ENCODE results near the gene SH3YL1. TPM values are rescaled to one million over a fixed set of nuclear protein-coding genes. Genes with fewer than 3 reads are reported as not detected.

The SH3YL1 gene
- total RNA-seq, 2 experiments from 2014 or later, result 21.6 to 23.5 TPM

DNA sequence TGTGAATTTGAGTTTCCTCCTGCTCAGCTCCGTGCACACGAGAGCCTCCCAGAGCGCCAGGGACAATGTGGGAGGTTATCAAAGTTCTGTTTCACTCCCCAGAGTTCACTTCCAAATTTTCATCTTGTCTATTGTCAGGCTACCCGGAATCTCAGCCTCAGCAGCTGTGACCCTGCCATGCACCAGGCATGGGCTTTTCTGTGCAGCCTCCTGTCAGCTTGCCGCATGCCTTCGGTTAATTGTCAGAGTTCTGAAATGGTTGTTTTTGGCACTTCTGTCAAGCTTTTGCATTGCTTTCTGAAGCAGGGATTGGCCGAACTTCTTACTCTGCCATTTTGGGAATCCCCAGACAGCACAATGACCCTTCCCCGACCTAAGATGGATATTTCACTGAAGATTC, 60.4 kb downstream of the SH3YL1 start:
- Mint-ChIP-seq H3K36me3 (no peaks in the 10 kb centered on the region), H3K9me3 (peaks cover 4% of the 10 kb centered on the region), H3K4me3 (no peak overlapping the region), H3K4me1 (ENCODE audit: low read depth) (peaks cover 6% of the 10 kb centered on the region), H3K27ac (no peak overlapping the region), H3K27me3 (no peaks in the 10 kb centered on the region)
- POLR2A ChIA-PET, result no interaction called here
- CTCF ChIA-PET, result interaction anchor here (0.7 kb wide), 1 partner anchor 84 kb away, joined by 3 read pairs; no protein-coding TSS in a partner anchor
- intact Hi-C loops (cut with micrococcal nuclease), result no loop called here
- DNase-seq, result no peak

DNA sequence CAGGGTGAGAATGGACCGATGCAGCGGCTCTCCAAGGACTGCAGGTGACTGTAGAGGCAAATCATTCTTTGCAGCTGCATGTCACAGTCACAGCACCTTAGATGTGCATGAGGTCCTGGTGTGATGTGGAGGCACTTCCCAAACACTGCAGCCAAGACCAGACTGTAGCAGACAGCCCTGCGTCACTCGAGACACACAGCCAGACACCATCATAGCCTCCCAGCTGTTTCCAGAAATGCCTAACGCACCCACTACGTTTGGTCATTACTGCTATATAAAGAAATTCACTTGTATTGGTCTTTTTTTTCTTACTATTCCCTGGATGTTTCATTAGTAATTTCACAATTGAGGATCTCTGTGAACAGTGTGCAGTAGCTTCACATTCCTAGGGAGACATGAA, 60.9 kb downstream of the SH3YL1 start:
- Mint-ChIP-seq H3K27ac (no peak overlapping the region), H3K9me3 (peaks cover 4% of the 10 kb centered on the region), H3K4me1 (ENCODE audit: low read depth) (peaks cover 6% of the 10 kb centered on the region), H3K27me3 (no peaks in the 10 kb centered on the region), H3K36me3 (no peaks in the 10 kb centered on the region), H3K4me3 (no peak overlapping the region)
- no peak for DNase-seq
- ChIA-PET CTCF (interaction anchor here (0.7 kb wide), 1 partner anchor 83 kb away, joined by 3 read pairs; no protein-coding TSS in a partner anchor), POLR2A (no interaction called here)
- intact Hi-C loops (cut with micrococcal nuclease), result no loop called here

DNA sequence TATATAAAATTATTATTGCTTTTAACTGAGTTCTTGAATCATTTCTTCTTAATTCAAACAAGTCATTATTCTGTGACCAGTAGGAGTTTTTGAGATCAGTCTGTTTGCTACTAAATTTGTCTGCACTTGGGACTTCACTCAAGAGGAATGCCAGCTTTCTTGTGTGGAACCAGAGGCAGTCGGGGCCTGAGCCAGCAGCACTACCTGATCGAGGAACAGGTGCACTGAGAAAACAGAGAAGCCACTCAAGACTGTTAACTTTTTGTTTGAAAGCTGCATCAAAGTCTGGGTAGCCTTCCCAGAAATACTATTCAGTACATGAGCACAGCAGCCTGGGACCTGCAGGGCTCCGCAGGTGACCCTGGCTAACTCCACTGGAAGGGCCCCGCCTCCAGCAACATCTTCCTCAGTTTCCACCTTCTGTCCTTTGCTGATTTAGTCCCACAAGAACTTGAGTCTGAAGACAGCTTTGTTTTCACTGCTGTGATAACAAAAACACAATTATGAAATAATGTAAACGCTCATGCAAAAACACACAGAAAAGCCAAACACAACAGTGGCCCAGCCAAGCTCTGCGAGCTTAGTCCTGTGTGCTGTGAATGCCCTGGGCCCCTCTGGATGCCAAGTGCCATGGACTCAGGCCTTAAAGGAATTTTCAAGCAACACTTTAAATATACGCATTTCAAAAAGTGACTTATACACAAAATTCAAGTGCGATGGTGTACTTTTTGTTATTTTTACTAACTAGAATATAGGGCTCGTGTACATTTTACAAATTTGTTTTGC, 62.0 kb downstream of the SH3YL1 start:
- DNase-seq, result no peak
- intact Hi-C loops (cut with micrococcal nuclease), result no loop called here
- peaks cover 6% of the 10 kb centered on the region for H3K4me1 Mint-ChIP-seq (ENCODE audit: low read depth)
- peaks cover 4% of the 10 kb centered on the region for H3K9me3 Mint-ChIP-seq
- H3K36me3 Mint-ChIP-seq, result no peaks in the 10 kb centered on the region
- ChIA-PET POLR2A (no interaction called here), CTCF (no interaction called here)
- no peak overlapping the region for H3K27ac Mint-ChIP-seq
- no peak overlapping the region for H3K4me3 Mint-ChIP-seq
- H3K27me3 Mint-ChIP-seq, result no peaks in the 10 kb centered on the region

DNA sequence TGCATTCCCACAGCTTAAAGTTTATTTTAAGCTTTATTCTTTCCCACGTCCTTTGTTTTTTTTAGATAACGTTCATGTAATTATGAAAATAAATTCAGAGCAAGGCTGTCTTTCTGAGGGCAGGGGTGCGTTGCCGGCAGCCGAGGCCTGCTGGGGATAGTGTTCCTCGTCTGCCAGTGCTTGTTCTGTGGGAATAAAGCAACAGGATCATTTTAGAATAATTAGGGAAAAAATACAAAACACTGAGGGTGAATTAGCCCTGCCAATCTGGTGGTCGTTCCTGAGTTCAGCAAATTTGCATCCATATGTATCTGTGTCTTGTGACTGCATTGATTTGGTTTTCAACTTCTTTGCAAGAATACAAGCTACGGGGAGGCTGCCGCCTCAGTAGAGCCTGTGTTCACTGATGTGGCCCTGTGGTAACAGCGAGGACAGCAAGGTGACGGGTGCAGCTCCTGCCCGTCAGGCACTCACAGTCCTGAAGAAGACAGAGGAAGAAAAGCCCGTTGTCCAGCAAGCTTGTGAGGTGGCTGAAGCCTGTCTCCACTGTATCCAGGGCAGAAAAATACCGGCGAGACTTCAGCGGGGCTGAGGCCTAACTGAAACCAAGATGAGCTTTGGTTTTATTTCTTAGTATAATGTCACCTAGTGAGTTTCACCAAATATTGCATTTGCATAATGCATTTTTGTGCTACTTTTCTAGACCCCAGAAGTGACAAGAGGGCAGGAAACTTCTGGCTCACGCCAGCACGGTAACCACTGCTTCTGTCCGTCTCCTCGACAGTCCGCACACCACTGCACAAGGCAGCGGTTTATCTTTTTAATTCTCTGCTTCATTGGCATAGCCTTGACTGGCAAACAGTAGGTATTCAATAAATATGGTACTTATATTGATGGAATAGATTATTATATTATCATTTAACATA, 64.5 kb downstream of the SH3YL1 start:
- CTCF ChIA-PET, result no interaction called here
- no peaks in the 10 kb centered on the region for H3K36me3 Mint-ChIP-seq
- H3K9me3 Mint-ChIP-seq, result no peaks in the 10 kb centered on the region
- no peak overlapping the region for H3K27ac Mint-ChIP-seq
- no peak overlapping the region for H3K4me3 Mint-ChIP-seq
- intact Hi-C loops (cut with micrococcal nuclease), result no loop called here
- POLR2A ChIA-PET, result no interaction called here
- H3K4me1 Mint-ChIP-seq (ENCODE audit: low read depth), result peaks cover 6% of the 10 kb centered on the region
- DNase-seq, result no peak
- no peaks in the 10 kb centered on the region for H3K27me3 Mint-ChIP-seq

DNA sequence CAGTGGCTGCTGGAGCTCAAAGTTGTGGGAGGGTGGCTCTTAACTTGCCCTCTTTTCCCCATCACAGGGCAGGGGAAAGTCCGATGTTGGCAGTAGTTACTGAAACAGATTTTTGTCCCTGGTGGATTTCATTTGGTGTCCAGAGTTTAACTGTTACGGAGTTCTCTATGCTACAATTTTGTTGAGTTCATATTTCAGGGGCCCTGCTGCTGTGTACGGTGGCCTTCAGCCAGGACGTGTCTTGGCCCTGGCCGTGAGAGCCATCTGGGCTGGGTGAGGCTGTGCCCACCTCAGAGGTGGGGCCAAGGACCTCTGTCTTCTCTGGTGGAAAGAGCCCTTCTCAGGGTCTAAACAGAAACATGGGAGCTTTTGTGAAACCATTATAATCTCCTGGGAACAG, 67.4 kb downstream of the SH3YL1 start:
- Mint-ChIP-seq H3K4me1 (ENCODE audit: low read depth) (peaks cover 3% of the 10 kb centered on the region), H3K27me3 (no peaks in the 10 kb centered on the region), H3K27ac (no peak overlapping the region), H3K36me3 (no peaks in the 10 kb centered on the region), H3K9me3 (no peaks in the 10 kb centered on the region), H3K4me3 (no peak overlapping the region)
- intact Hi-C loops (cut with micrococcal nuclease), result no loop called here
- no peak for DNase-seq
- ChIA-PET CTCF (no interaction called here), POLR2A (no interaction called here)

DNA sequence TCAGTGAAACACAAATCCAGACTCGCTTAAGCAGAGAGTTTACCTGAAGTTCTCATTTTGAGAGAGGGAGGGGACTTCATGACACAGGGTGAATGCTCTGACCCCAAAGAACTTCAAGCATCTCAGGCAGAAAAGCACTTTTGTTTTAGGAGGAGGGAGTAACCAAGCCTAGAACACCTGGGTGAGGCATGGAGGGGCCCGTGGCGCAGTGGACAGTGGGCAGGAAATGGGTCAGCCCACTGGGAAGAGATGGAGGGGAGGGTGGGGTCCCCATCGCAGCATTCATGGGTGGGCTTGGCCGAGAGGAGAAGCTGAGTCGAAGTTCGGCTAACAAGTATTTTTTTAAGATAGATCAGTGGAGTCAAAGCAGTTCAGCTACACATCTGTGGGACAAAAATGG, 67.9 kb downstream of the SH3YL1 start:
- CTCF ChIA-PET, result no interaction called here
- no peaks in the 10 kb centered on the region for H3K27me3 Mint-ChIP-seq
- H3K27ac Mint-ChIP-seq, result no peak overlapping the region
- H3K9me3 Mint-ChIP-seq, result no peaks in the 10 kb centered on the region
- H3K4me3 Mint-ChIP-seq, result no peak overlapping the region
- DNase-seq, result no peak
- POLR2A ChIA-PET, result no interaction called here
- intact Hi-C loops (cut with micrococcal nuclease), result no loop called here
- no peaks in the 10 kb centered on the region for H3K36me3 Mint-ChIP-seq
- H3K4me1 Mint-ChIP-seq (ENCODE audit: low read depth), result peaks cover 3% of the 10 kb centered on the region

DNA sequence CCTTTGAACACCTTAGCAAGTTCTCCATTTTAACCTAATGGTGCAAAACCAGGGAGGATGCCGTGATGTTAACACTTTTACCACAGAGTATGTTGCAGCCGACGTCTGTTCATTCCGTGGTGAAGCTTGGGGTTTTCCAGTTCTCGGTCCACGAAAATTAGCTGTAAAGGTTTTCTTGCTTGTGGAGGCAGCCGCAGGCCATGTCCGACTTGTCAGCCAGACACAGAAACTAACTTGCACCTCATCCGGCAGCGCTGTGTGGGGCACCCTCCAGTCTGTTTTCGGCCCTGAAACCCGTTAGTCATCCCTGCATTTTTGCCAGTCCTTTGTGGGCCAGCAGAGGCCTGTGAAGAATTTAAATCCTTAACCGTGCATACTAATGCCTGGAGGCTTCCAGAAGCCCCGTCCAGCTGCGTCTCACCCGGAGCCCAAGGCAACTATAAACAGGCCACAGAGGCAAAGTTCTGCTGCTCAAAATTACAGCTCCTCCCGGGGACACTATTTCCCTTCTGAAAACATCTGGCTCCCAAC, 70.6 kb downstream of the SH3YL1 start:
- H3K4me3 Mint-ChIP-seq, result no peak overlapping the region
- intact Hi-C loops (cut with micrococcal nuclease), result no loop called here
- ChIA-PET POLR2A (interaction anchor here (0.7 kb wide), 1 partner anchor 31 kb away, joined by 3 read pairs; no protein-coding TSS in a partner anchor), CTCF (no interaction called here)
- H3K36me3 Mint-ChIP-seq, result no peaks in the 10 kb centered on the region
- peaks cover 3% of the 10 kb centered on the region for H3K4me1 Mint-ChIP-seq (ENCODE audit: low read depth)
- peaks cover 3% of the 10 kb centered on the region for H3K9me3 Mint-ChIP-seq
- no peaks in the 10 kb centered on the region for H3K27me3 Mint-ChIP-seq
- H3K27ac Mint-ChIP-seq, result no peak overlapping the region
- DNase-seq, result peak; percentile 36

DNA sequence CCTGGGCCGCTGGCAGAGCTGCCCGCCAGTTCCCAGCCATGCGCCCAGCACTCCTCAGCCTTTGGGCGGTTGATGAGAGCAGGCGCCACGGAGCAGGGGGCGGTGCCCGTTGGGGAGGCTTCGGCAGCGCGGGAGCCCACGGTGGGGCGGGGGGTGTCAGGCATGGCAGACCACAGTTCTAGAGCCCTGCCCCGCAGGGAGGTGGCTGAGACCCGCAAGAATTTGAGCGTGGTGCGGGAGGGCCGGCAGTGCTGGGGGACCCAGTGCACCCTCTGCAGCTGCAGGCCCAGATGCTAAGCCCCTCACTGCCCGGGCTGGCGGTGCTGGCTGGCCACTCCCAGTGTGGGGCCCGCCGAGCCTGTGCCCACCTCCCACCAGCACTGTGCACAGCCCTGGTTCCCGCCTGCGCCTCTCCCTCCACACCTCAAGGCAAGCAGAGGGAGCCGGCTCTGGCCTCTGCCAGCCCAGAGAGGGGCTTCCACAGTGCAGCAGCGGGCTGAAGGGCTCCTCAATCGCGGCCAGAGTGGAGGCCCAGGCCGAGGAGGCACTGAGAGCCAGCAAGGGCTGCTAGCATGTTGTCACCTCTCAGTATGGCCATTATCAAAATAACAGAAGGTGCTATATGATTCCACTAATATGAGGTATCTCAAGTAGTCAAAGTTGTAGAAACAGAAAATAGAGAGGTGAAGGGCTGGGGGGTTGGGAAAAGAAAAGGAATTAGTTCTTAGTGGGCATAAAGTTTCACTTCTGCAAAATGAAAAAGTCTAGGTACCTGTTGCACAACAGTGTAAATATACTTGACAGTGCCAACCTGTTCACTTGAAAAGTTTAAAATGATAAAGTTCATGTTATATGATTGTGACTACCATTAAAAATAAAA, 72.3 kb downstream of the SH3YL1 start:
- Mint-ChIP-seq H3K9me3 (peaks cover 13% of the 10 kb centered on the region), H3K36me3 (peaks cover 3% of the 10 kb centered on the region), H3K4me3 (no peak overlapping the region), H3K27ac (no peak overlapping the region), H3K27me3 (no peaks in the 10 kb centered on the region), H3K4me1 (ENCODE audit: low read depth) (peaks cover 3% of the 10 kb centered on the region)
- ChIA-PET CTCF (no interaction called here), POLR2A (no interaction called here)
- intact Hi-C loops (cut with micrococcal nuclease), result no loop called here
- no peak for DNase-seq

DNA sequence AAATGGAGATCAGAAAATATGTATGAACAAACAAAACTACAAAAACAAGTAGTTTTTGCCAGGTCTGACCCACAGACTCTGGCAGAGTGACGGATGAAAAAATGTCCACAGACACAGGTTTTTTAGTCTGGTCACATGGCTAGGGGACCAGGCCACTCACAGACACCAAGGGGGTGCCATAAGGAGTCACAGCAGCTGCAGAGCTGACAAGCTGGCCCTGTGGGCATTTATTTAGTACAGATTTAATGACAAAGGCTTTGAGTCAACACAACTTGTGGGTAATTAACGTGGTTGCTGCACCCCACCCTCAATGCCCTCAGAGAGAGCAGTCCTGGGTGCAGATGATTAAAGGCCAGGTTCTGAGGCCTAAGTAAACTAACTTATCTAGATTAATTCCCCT, 76.0 kb downstream of the SH3YL1 start:
- no peak overlapping the region for H3K27ac Mint-ChIP-seq
- ChIA-PET CTCF (no interaction called here), POLR2A (no interaction called here)
- peaks cover 29% of the 10 kb centered on the region for H3K9me3 Mint-ChIP-seq
- DNase-seq, result no peak
- H3K4me3 Mint-ChIP-seq, result no peak overlapping the region
- H3K36me3 Mint-ChIP-seq, result peaks cover 16% of the 10 kb centered on the region
- H3K27me3 Mint-ChIP-seq, result no peaks in the 10 kb centered on the region
- intact Hi-C loops (cut with micrococcal nuclease), result no loop called here
- H3K4me1 Mint-ChIP-seq (ENCODE audit: low read depth), result peaks cover 19% of the 10 kb centered on the region

DNA sequence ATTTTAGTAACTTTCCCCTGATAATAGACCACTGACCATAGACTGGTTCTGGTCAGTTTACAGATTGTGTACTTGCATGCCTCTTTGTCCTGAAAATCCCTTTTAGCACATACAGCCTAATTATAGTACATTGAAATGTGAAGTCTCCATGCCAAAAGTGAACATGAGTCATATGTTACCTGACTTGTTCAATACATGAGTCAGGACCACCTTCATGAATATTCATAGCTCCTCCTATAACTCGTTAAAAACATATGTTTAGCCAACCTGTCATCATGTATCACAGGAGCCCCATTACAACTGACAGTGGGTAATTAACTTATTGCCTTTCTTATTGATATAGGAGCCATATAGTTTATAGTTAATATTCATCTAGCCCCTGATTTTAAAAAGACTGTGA, 78.6 kb downstream of the SH3YL1 start:
- intact Hi-C loops (cut with micrococcal nuclease), result no loop called here
- Mint-ChIP-seq H3K4me3 (no peak overlapping the region), H3K4me1 (ENCODE audit: low read depth) (peaks cover 17% of the 10 kb centered on the region), H3K9me3 (peaks cover 30% of the 10 kb centered on the region), H3K27ac (no peak overlapping the region), H3K27me3 (no peaks in the 10 kb centered on the region), H3K36me3 (peaks cover 17% of the 10 kb centered on the region)
- ChIA-PET POLR2A (interaction anchor here (0.9 kb wide), 1 partner anchor 10 kb away, joined by 3 read pairs; no protein-coding TSS in a partner anchor), CTCF (interaction anchor here (0.6 kb wide), 1 partner anchor 36 kb away, joined by 3 read pairs; no protein-coding TSS in a partner anchor)
- no peak for DNase-seq

DNA sequence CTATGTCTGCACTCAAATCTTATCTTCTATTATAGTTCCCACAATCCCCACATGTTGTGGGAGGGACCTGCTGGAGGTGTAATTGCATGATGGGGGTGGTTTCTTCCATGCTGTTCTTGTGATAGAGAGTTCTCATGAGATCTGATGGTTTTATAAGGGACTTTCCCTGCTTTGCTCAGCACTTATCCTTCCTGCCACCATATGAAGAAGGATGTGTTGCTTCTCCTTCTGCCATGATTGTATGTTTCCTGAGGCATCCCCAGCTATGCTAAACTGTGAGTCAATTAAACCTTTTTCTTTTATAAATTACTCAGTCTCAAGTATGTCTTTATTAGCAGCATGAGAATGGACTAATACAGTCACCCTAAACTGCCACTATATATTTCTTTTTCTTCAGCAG, 79.1 kb downstream of the SH3YL1 start:
- peaks cover 17% of the 10 kb centered on the region for H3K36me3 Mint-ChIP-seq
- H3K27me3 Mint-ChIP-seq, result no peaks in the 10 kb centered on the region
- peaks cover 30% of the 10 kb centered on the region for H3K9me3 Mint-ChIP-seq
- ChIA-PET CTCF (interaction anchor here (0.6 kb wide), 1 partner anchor 36 kb away, joined by 3 read pairs; no protein-coding TSS in a partner anchor), POLR2A (interaction anchor here (0.9 kb wide), 1 partner anchor 10 kb away, joined by 3 read pairs; no protein-coding TSS in a partner anchor)
- H3K4me3 Mint-ChIP-seq, result no peak overlapping the region
- peaks cover 17% of the 10 kb centered on the region for H3K4me1 Mint-ChIP-seq (ENCODE audit: low read depth)
- no peak for DNase-seq
- H3K27ac Mint-ChIP-seq, result no peak overlapping the region
- intact Hi-C loops (cut with micrococcal nuclease), result no loop called here
